ENCODE results near the gene ERCC8. TPM values are rescaled to one million over a fixed set of nuclear protein-coding genes. Genes with fewer than 3 reads are reported as not detected.

Gene ERCC8
- total and polyA plus RNA-seq, 5 donors from 2014 or later = 6.1 to 16.2 (median 11.8) TPM

GRCh38 chr5:60846298-60846697 is 98.6 kb downstream of the ERCC8 start:
- H3K27ac ChIP-seq (ENCODE audit: insufficient read depth, low read length, poor library complexity, severe bottlenecking) = no peak overlapping the region
- H3K27me3 ChIP-seq (ENCODE audit: control insufficient read depth, insufficient read depth, low read length) = peaks cover 28% of the 10 kb centered on the region
- ATAC-seq (ENCODE audit: low read depth in 2 of 2) (no peak), DNase-seq (no peak)
- Mint-ChIP-seq H3K36me3 (no peaks in the 10 kb centered on the region), H3K4me3 (no peak overlapping the region), H3K4me1 (peaks cover 0 to 12% (median 6%) of the 10 kb centered on the region in 4 donors), H3K9me3 (peaks cover 0 to 3% (median 0%) of the 10 kb centered on the region in 7 donors), H3K27ac (peak overlapping the region in 1 of 3 donors; percentile 5), H3K27me3 (peaks cover 51% of the 10 kb centered on the region)
- no peak overlapping the region for H3K4me3 ChIP-seq (ENCODE audit: low read depth, low read length)
- H3K4me1 ChIP-seq (ENCODE audit: control insufficient read depth, insufficient read depth, low read length, poor library complexity, severe bottlenecking) = no peaks in the 10 kb centered on the region
- H3K36me3 ChIP-seq (ENCODE audit: control insufficient read depth, insufficient read depth, low read length) = no peaks in the 10 kb centered on the region
- H3K9me3 ChIP-seq (ENCODE audit: control insufficient read depth in 2 of 2, low read length in 2 of 2) = no peaks in the 10 kb centered on the region

GRCh38 chr5:60843936-60844905 is 100.6 kb downstream of the ERCC8 start, which contains the start of gene ELOVL7:
Gene ELOVL7, minus strand, starts transcription at chr5:60844269. Its CDS starts 56,872 bp downstream, at chr5:60787397.
- peak in 1 of 2 donors; percentile 44 for ATAC-seq (ENCODE audit: low read depth in 2 of 2)
- H3K27ac ChIP-seq (ENCODE audit: insufficient read depth, low read length, poor library complexity, severe bottlenecking) = no peak within 1 kb of the TSS
- H3K27ac Mint-ChIP-seq = no peak within 1 kb of the TSS
- H3K4me1 Mint-ChIP-seq = peaks cover 0 to 12% (median 6%) of the 10 kb centered on the region in 4 donors
- no peaks in the 10 kb centered on the region for H3K36me3 Mint-ChIP-seq
- no peaks in the 10 kb centered on the region for H3K9me3 ChIP-seq (ENCODE audit: control insufficient read depth in 2 of 2, low read length in 2 of 2)
- peak within 1 kb of the TSS; percentile 32 for H3K4me3 ChIP-seq (ENCODE audit: low read depth, low read length)
- H3K27me3 ChIP-seq (ENCODE audit: control insufficient read depth, insufficient read depth, low read length) = peaks cover 30% of the 10 kb centered on the region
- DNase-seq = peak; percentile 4 to 39 (median 10)
- peaks cover 61% of the 10 kb centered on the region for H3K27me3 Mint-ChIP-seq
- no peaks in the 10 kb centered on the region for H3K4me1 ChIP-seq (ENCODE audit: control insufficient read depth, insufficient read depth, low read length, poor library complexity, severe bottlenecking)
- H3K4me3 Mint-ChIP-seq = peak within 1 kb of the TSS; percentile 27 to 88 (median 80)
- no peaks in the 10 kb centered on the region for H3K36me3 ChIP-seq (ENCODE audit: control insufficient read depth, insufficient read depth, low read length)
- H3K9me3 Mint-ChIP-seq = peaks cover 0 to 3% (median 0%) of the 10 kb centered on the region in 7 donors

- no peaks in the 10 kb centered on the region for H3K9me3 ChIP-seq (ENCODE audit: control insufficient read depth in 2 of 2, low read length in 2 of 2)
- no peak overlapping the region for H3K27ac ChIP-seq (ENCODE audit: insufficient read depth, low read length, poor library complexity, severe bottlenecking)
- DNase-seq (peak in 1 of 3 donors; percentile 8), ATAC-seq (ENCODE audit: low read depth in 2 of 2) (no peak)
- peaks cover 30% of the 10 kb centered on the region for H3K27me3 ChIP-seq (ENCODE audit: control insufficient read depth, insufficient read depth, low read length)
- Mint-ChIP-seq H3K27me3 (peaks cover 61% of the 10 kb centered on the region), H3K9me3 (peaks cover 0 to 3% (median 0%) of the 10 kb centered on the region in 7 donors), H3K4me3 (peak overlapping the region in 3 of 4 donors; percentile 27 to 83 (median 70)), H3K27ac (no peak overlapping the region), H3K4me1 (peaks cover 0 to 12% (median 6%) of the 10 kb centered on the region in 4 donors), H3K36me3 (no peaks in the 10 kb centered on the region)
- H3K36me3 ChIP-seq (ENCODE audit: control insufficient read depth, insufficient read depth, low read length) = no peaks in the 10 kb centered on the region
- no peak overlapping the region for H3K4me3 ChIP-seq (ENCODE audit: low read depth, low read length)
- H3K4me1 ChIP-seq (ENCODE audit: control insufficient read depth, insufficient read depth, low read length, poor library complexity, severe bottlenecking) = no peaks in the 10 kb centered on the region
These were observed 101.4 kb downstream of the ERCC8 start for GRCh38 chr5:60843386-60843935.

GRCh38 chr5:60842871-60843385 is 101.9 kb downstream of the ERCC8 start:
- peaks cover 29% of the 10 kb centered on the region for H3K27me3 ChIP-seq (ENCODE audit: control insufficient read depth, insufficient read depth, low read length)
- Mint-ChIP-seq H3K36me3 (no peaks in the 10 kb centered on the region), H3K27me3 (peaks cover 61% of the 10 kb centered on the region), H3K9me3 (peaks cover 0 to 3% (median 0%) of the 10 kb centered on the region in 7 donors), H3K4me3 (peak overlapping the region in 3 of 4 donors; percentile 27 to 83 (median 70)), H3K4me1 (peaks cover 0 to 12% (median 6%) of the 10 kb centered on the region in 4 donors), H3K27ac (no peak overlapping the region)
- no peaks in the 10 kb centered on the region for H3K36me3 ChIP-seq (ENCODE audit: control insufficient read depth, insufficient read depth, low read length)
- H3K4me3 ChIP-seq (ENCODE audit: low read depth, low read length) = no peak overlapping the region
- no peak for DNase-seq
- no peaks in the 10 kb centered on the region for H3K9me3 ChIP-seq (ENCODE audit: control insufficient read depth in 2 of 2, low read length in 2 of 2)
- no peak for ATAC-seq (ENCODE audit: low read depth in 2 of 2)
- H3K27ac ChIP-seq (ENCODE audit: insufficient read depth, low read length, poor library complexity, severe bottlenecking) = no peak overlapping the region
- H3K4me1 ChIP-seq (ENCODE audit: control insufficient read depth, insufficient read depth, low read length, poor library complexity, severe bottlenecking) = no peaks in the 10 kb centered on the region

GRCh38 chr5:60841361-60841760 is 103.5 kb downstream of the ERCC8 start:
- Mint-ChIP-seq H3K27me3 (peaks cover 53% of the 10 kb centered on the region), H3K27ac (no peak overlapping the region), H3K9me3 (peaks cover 0 to 3% (median 0%) of the 10 kb centered on the region in 7 donors)

GRCh38 chr5:60836131-60836530 is 108.7 kb downstream of the ERCC8 start:
- ATAC-seq (ENCODE audit: low read depth in 2 of 2) (no peak), DNase-seq (no peak)
- Histone ChIP-seq H3K4me3 (ENCODE audit: low read depth, low read length) (no peak overlapping the region), H3K36me3 (ENCODE audit: control insufficient read depth, insufficient read depth, low read length) (no peaks in the 10 kb centered on the region), H3K27ac (ENCODE audit: insufficient read depth, low read length, poor library complexity, severe bottlenecking) (no peak overlapping the region), H3K4me1 (ENCODE audit: control insufficient read depth, insufficient read depth, low read length, poor library complexity, severe bottlenecking) (no peaks in the 10 kb centered on the region), H3K27me3 (ENCODE audit: control insufficient read depth, insufficient read depth, low read length) (no peaks in the 10 kb centered on the region), H3K9me3 (ENCODE audit: control insufficient read depth in 2 of 2, low read length in 2 of 2) (no peaks in the 10 kb centered on the region)
- Mint-ChIP-seq H3K27ac (no peak overlapping the region), H3K4me3 (no peak overlapping the region), H3K9me3 (no peaks in the 10 kb centered on the region), H3K27me3 (peaks cover 18% of the 10 kb centered on the region), H3K36me3 (no peaks in the 10 kb centered on the region), H3K4me1 (no peaks in the 10 kb centered on the region)

More at GRCh38 chr5:60841361-60841760, 103.5 kb downstream of the ERCC8 start:
- H3K4me3 ChIP-seq (ENCODE audit: low read depth, low read length) = no peak overlapping the region
- H3K36me3 Mint-ChIP-seq = no peaks in the 10 kb centered on the region
- no peak for ATAC-seq (ENCODE audit: low read depth in 2 of 2)
- H3K4me1 Mint-ChIP-seq = peaks cover 0 to 12% (median 6%) of the 10 kb centered on the region in 4 donors
- no peak for DNase-seq
- peaks cover 26% of the 10 kb centered on the region for H3K27me3 ChIP-seq (ENCODE audit: control insufficient read depth, insufficient read depth, low read length)
- H3K4me3 Mint-ChIP-seq = no peak overlapping the region
- H3K36me3 ChIP-seq (ENCODE audit: control insufficient read depth, insufficient read depth, low read length) = no peaks in the 10 kb centered on the region
- no peaks in the 10 kb centered on the region for H3K4me1 ChIP-seq (ENCODE audit: control insufficient read depth, insufficient read depth, low read length, poor library complexity, severe bottlenecking)
- no peaks in the 10 kb centered on the region for H3K9me3 ChIP-seq (ENCODE audit: control insufficient read depth in 2 of 2, low read length in 2 of 2)
- no peak overlapping the region for H3K27ac ChIP-seq (ENCODE audit: insufficient read depth, low read length, poor library complexity, severe bottlenecking)

GRCh38 chr5:60835554-60835953 is 109.3 kb downstream of the ERCC8 start:
- ATAC-seq (ENCODE audit: low read depth in 2 of 2) = no peak
- no peaks in the 10 kb centered on the region for H3K36me3 ChIP-seq (ENCODE audit: control insufficient read depth, insufficient read depth, low read length)
- DNase-seq = no peak

More at GRCh38 chr5:60835554-60835953, 109.3 kb downstream of the ERCC8 start:
- no peak overlapping the region for H3K4me3 Mint-ChIP-seq
- no peak overlapping the region for H3K27ac Mint-ChIP-seq
- Histone ChIP-seq H3K4me3 (ENCODE audit: low read depth, low read length) (no peak overlapping the region), H3K9me3 (ENCODE audit: control insufficient read depth in 2 of 2, low read length in 2 of 2) (no peaks in the 10 kb centered on the region), H3K4me1 (ENCODE audit: control insufficient read depth, insufficient read depth, low read length, poor library complexity, severe bottlenecking) (no peaks in the 10 kb centered on the region), H3K27me3 (ENCODE audit: control insufficient read depth, insufficient read depth, low read length) (no peaks in the 10 kb centered on the region), H3K27ac (ENCODE audit: insufficient read depth, low read length, poor library complexity, severe bottlenecking) (no peak overlapping the region)
- H3K4me1 Mint-ChIP-seq = no peaks in the 10 kb centered on the region
- H3K27me3 Mint-ChIP-seq = peaks cover 17% of the 10 kb centered on the region
- H3K9me3 Mint-ChIP-seq = no peaks in the 10 kb centered on the region
- H3K36me3 Mint-ChIP-seq = no peaks in the 10 kb centered on the region
